H9 (cell line): ENCODE results near the gene GRIN2D. TPM values are rescaled to one million over a fixed set of nuclear protein-coding genes. Genes with fewer than 3 reads are reported as not detected.

Source experiments
- DNase-seq: peaks from one replicate; pipeline ENCODE4 v3.0.0-alpha.2; 2017
- H2AFZ ChIP-seq: one replicate; pipeline ENCODE4 v1.6.1; 2013; ENCODE audit warnings: mild to moderate bottlenecking, low read length, control low read depth, moderate library complexity
- H2AK5ac ChIP-seq: 2 replicates; pipeline ENCODE4 v1.6.1; 2013; ENCODE audit warnings: low read length, control low read depth, mixed read lengths; ENCODE audit not compliant: insufficient read length
- H2BK120ac ChIP-seq: one replicate; pipeline ENCODE4 v1.6.1; 2013; ENCODE audit warnings: low read depth, mild to moderate bottlenecking, low read length, control low read depth, inconsistent platforms; ENCODE audit not compliant: poor library complexity, severe bottlenecking
- H2BK12ac ChIP-seq: 2 replicates; pipeline ENCODE4 v1.6.1; 2013; ENCODE audit warnings: low read length, control low read depth, mixed read lengths, low read depth; ENCODE audit not compliant: insufficient read length
- H2BK15ac ChIP-seq: 2 replicates; pipeline ENCODE4 v1.6.1; 2013; ENCODE audit warnings: low read depth, low read length, control low read depth
- H2BK20ac ChIP-seq: one replicate; pipeline ENCODE4 v1.6.1; 2013; ENCODE audit warnings: low read depth, mild to moderate bottlenecking, low read length, control low read depth, inconsistent platforms; ENCODE audit not compliant: poor library complexity, severe bottlenecking
- H2BK5ac ChIP-seq: 2 replicates; pipeline ENCODE4 v1.6.1; 2013; ENCODE audit warnings: low read length, control low read depth, mixed read lengths; ENCODE audit not compliant: insufficient read length
- H3K14ac ChIP-seq: 2 replicates; pipeline ENCODE4 v1.6.1; 2013; ENCODE audit warnings: low read length, control low read depth; ENCODE audit not compliant: insufficient read depth
- H3K18ac ChIP-seq: 2 replicates; pipeline ENCODE4 v1.6.1; 2013; ENCODE audit warnings: low read depth, mild to moderate bottlenecking, mixed read lengths, low read length, control low read depth; ENCODE audit not compliant: insufficient read length
- H3K23ac ChIP-seq: 2 replicates; pipeline ENCODE4 v1.6.1; 2013; ENCODE audit warnings: low read length, control low read depth, mixed read lengths, low read depth; ENCODE audit not compliant: insufficient read length
- H3K23me2 ChIP-seq: 2 replicates; pipeline ENCODE4 v1.6.1; 2013; ENCODE audit warnings: low read depth, mild to moderate bottlenecking, mixed read lengths, low read length, control low read depth; ENCODE audit not compliant: insufficient read length, poor library complexity, severe bottlenecking
- H3K27ac ChIP-seq: 2 replicates; pipeline ENCODE4 v1.5.1; 2013; ENCODE audit warnings: low read length, control low read depth, mixed read lengths, low read depth; ENCODE audit not compliant: insufficient read length
- H3K27me3 ChIP-seq: 2 replicates; pipeline ENCODE4 v1.6.1; 2013; ENCODE audit warnings: low read length, control low read depth, inconsistent platforms; ENCODE audit not compliant: insufficient read depth
- H3K4ac ChIP-seq: 2 replicates; pipeline ENCODE4 v1.6.1; 2013; ENCODE audit warnings: low read depth, mild to moderate bottlenecking, control low read depth, inconsistent platforms, low read length, moderate library complexity
- H3K4me1 ChIP-seq: 2 replicates; pipeline ENCODE4 v1.6.1; 2013; ENCODE audit warnings: low read length, control low read depth, inconsistent platforms; ENCODE audit not compliant: insufficient read depth
- H3K4me2 ChIP-seq: 2 replicates; pipeline ENCODE4 v1.6.1; 2013; ENCODE audit warnings: low read length, control low read depth, mixed read lengths; ENCODE audit not compliant: insufficient read length, insufficient read depth
- H3K56ac ChIP-seq: 2 replicates; pipeline ENCODE4 v1.6.1; 2013; ENCODE audit warnings: low read depth, mild to moderate bottlenecking, mixed read lengths, low read length, control low read depth; ENCODE audit not compliant: insufficient read length
- H3K79me1 ChIP-seq: 2 replicates; pipeline ENCODE4 v1.6.1; 2013; ENCODE audit warnings: low read depth, mild to moderate bottlenecking, moderate library complexity, low read length, control low read depth, inconsistent platforms; ENCODE audit not compliant: insufficient read depth, poor library complexity, severe bottlenecking
- H3K79me2 ChIP-seq: 2 replicates; pipeline ENCODE4 v1.6.1; 2013; ENCODE audit warnings: low read length, control low read depth, inconsistent platforms; ENCODE audit not compliant: insufficient read depth
- H3K9ac ChIP-seq: 2 replicates; pipeline ENCODE4 v1.6.1; 2013; ENCODE audit warnings: low read length, control low read depth, mixed read lengths; ENCODE audit not compliant: insufficient read length; ENCODE audit errors: extremely low read depth
- H3K9me3 ChIP-seq: one replicate; pipeline ENCODE4 v1.6.1; 2013; ENCODE audit warnings: low read depth, low read length, inconsistent platforms; ENCODE audit not compliant: control insufficient read depth
- H3T11ph ChIP-seq: one replicate; pipeline ENCODE4 v1.6.1; 2013; ENCODE audit warnings: mild to moderate bottlenecking, low read length, control low read depth, inconsistent platforms
- H4K20me1 ChIP-seq: one replicate; pipeline ENCODE4 v1.6.1; 2013; ENCODE audit not compliant: control insufficient read depth, insufficient read length, insufficient read depth
- H4K5ac ChIP-seq: 2 replicates; pipeline ENCODE4 v1.6.1; 2013; ENCODE audit warnings: low read depth, mild to moderate bottlenecking, mixed read lengths, low read length, control low read depth; ENCODE audit not compliant: insufficient read length
- H4K8ac ChIP-seq: replicated peaks from 2 replicates; pipeline ENCODE4 v1.6.1; 2013; ENCODE audit warnings: low read length, control low read depth, mixed read lengths, low read depth; ENCODE audit not compliant: insufficient read length
- H4K91ac ChIP-seq: 2 replicates; pipeline ENCODE4 v1.6.1; 2013; ENCODE audit warnings: low read depth, mild to moderate bottlenecking, moderate library complexity, mixed read lengths, low read length, control low read depth; ENCODE audit not compliant: insufficient read length
- H3K27ac Mint-ChIP-seq, 3 experiments: 2 replicates in 2 of 3; 3 replicates in 1 of 3; pipeline ENCODE4 v1.8.0; 2020 to 2021; ENCODE audit warnings: mixed read lengths in 3 of 3, mild to moderate bottlenecking in 1 of 3, moderate library complexity in 1 of 3
- H3K27me3 Mint-ChIP-seq: 2 replicates; pipeline ENCODE4 v1.8.0; 2021; ENCODE audit warnings: low read depth, mild to moderate bottlenecking, moderate library complexity, mixed read lengths
- H3K36me3 Mint-ChIP-seq, 3 experiments: 2 replicates in 2 of 3; 3 replicates in 1 of 3; pipeline ENCODE4 v1.8.0; 2020 to 2021; ENCODE audit warnings: low read depth in 3 of 3, mixed read lengths in 3 of 3; ENCODE audit not compliant: insufficient read depth in 1 of 3
- H3K4me1 Mint-ChIP-seq, 2 experiments: 2 replicates each; pipeline ENCODE4 v1.8.0; 2020; ENCODE audit warnings: mixed read lengths in 2 of 2
- H3K4me3 Mint-ChIP-seq, 2 experiments: 2 replicates in 1 of 2; 3 replicates in 1 of 2; pipeline ENCODE4 v1.8.0; 2020 to 2021; ENCODE audit warnings: mild to moderate bottlenecking in 2 of 2, mixed read lengths in 2 of 2, moderate library complexity in 1 of 2
- H3K9me3 Mint-ChIP-seq, 2 experiments: 2 replicates in 1 of 2; 3 replicates in 1 of 2; pipeline ENCODE4 v1.8.0; 2020; ENCODE audit warnings: mild to moderate bottlenecking in 2 of 2, mixed read lengths in 2 of 2, moderate library complexity in 1 of 2
- CTCF ChIP-seq: fragments of 200-600 bp; sonication (generic); conservative IDR thresholded peaks from 3 replicates; pipeline ENCODE4 v1.8.0; 2021; ENCODE audit warnings: antibody characterized with exemption, mild to moderate bottlenecking
- WGBS: extraction: QIAGEN DNeasy Blood & Tissue Kit; methylation state at CpG from one replicate; pipeline ENCODE4 v1.1.7; 2013; ENCODE audit warnings: missing lambda C conversion rate, low lambda C conversion rate, mixed read lengths; ENCODE audit not compliant: insufficient read length; ENCODE audit errors: extremely low coverage; 5-methylcytosine and 5-hydroxymethylcytosine counted together
- total RNA-seq: library from RNA; stranded (reverse); gene quantifications from 2 replicates; pipeline ENCODE4 v1.2.1, GENCODE V29; 2021

Gene GRIN2D
- total RNA-seq, 1 experiment from 2014 or later, result 5.9 TPM

GRCh38 chr19:48401287-48401686 lies 7.8 kb downstream of the GRIN2D start:
- Histone ChIP-seq H3K4ac (no peak overlapping the region; the same call in 1 of the 2 replicates), H2AK5ac (no peak overlapping the region), H3K79me1 (peaks cover 6% of the 10 kb centered on the region), H2BK20ac (no peak overlapping the region), H3K4me2 (peak overlapping the region; percentile 11), H4K20me1 (no peaks in the 10 kb centered on the region), H3K23me2 (peaks cover 15% of the 10 kb centered on the region), H3T11ph (no peak overlapping the region), H3K23ac (no peak overlapping the region), H3K27me3 (no peaks in the 10 kb centered on the region; the same call in 1 of the 2 replicates), H3K9ac (peak overlapping the region; percentile 13), H2BK15ac (no peak overlapping the region), H4K5ac (peak overlapping the region; percentile 7), H2AFZ (no peak overlapping the region), H3K79me2 (peaks cover 6% of the 10 kb centered on the region; the same call in 1 of the 2 replicates), H3K27ac (peak overlapping the region; percentile 87), H3K9me3 (no peaks in the 10 kb centered on the region), H3K14ac (peak overlapping the region; percentile 18; the same call in 1 of the 2 replicates), H4K91ac (no peak overlapping the region), H2BK12ac (no peak overlapping the region), H3K18ac (peak overlapping the region; percentile 80), H3K4me1 (peaks cover 8% of the 10 kb centered on the region; the same call in 1 of the 2 replicates), H4K8ac (no peak overlapping the region), H2BK5ac (no peak overlapping the region), H3K56ac (no peak overlapping the region), H2BK120ac (no peak overlapping the region)
- H3K27ac Mint-ChIP-seq, result peak overlapping the region; percentile 99
- H3K4me3 Mint-ChIP-seq, result peak overlapping the region in 1 of 2 experiments; percentile 39; a peak in 4 of 5 replicates
- TF ChIP-seq CTCF, result no peak
- peaks cover 19% of the 10 kb centered on the region for H3K27me3 Mint-ChIP-seq
- no peaks in the 10 kb centered on the region; a peak in 1 of 5 replicates for H3K9me3 Mint-ChIP-seq
- WGBS, result no CpG with 5 or more reads among the region's 5 CpGs
- H3K4me1 Mint-ChIP-seq, result peaks cover 46 to 62% of the 10 kb centered on the region in 2 experiments
- H3K36me3 Mint-ChIP-seq, result peaks cover 0 to 2% (median 2%) of the 10 kb centered on the region in 3 experiments; a peak in 3 of 7 replicates
- DNase-seq, result peak; percentile 85
